ENCODE results near the gene GNAI2.
"Not testable (repeated sequence)": the region's sequence is repeated elsewhere in the genome, so short reads cannot be mapped to it uniquely, and the experiment has no call there.

Gene GNAI2

DNA sequence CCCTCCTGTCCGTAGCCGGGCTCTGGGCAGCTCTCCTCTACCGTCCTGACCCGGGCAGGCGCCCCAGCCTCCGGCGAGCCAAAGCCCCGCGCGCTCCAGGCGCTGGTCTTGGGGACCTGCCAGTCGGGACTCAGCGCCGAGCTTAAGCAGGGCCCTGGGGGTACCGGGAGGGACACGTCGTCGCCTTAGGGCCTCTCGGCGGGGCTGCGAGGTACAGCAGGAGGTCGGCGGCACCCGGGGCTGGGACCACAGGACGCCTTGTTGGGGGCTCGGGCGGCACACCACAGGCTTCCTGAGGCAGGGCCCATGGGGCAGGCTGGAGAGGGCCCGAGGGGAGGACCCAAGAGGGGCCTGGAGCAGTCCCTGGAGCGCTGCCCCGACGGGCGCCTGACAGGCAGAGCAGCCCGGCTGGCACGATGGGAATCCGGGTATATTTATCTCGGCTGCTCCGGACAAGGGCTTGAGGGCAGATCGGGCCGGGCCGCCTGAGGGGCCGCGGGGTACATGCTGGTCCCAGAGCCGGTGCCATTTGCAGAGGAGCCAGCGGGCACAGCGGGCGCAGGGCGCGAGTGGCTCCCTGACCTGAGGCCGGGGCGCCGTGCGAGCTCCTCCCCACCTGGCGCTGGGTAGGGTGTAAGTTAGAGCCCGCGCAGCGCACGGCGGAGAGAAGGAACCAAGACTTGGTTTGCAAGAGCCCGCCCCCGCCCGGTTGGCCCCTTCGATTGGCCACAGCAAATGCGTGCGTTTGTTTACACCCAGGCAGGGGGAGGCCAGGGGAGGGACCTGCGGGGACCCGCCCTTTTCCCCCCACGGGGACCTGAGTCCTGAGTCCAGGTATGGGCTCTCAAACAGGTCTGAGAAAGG is 30.4 kb upstream of the GNAI2 start:
- no peak for DNase-seq

DNA sequence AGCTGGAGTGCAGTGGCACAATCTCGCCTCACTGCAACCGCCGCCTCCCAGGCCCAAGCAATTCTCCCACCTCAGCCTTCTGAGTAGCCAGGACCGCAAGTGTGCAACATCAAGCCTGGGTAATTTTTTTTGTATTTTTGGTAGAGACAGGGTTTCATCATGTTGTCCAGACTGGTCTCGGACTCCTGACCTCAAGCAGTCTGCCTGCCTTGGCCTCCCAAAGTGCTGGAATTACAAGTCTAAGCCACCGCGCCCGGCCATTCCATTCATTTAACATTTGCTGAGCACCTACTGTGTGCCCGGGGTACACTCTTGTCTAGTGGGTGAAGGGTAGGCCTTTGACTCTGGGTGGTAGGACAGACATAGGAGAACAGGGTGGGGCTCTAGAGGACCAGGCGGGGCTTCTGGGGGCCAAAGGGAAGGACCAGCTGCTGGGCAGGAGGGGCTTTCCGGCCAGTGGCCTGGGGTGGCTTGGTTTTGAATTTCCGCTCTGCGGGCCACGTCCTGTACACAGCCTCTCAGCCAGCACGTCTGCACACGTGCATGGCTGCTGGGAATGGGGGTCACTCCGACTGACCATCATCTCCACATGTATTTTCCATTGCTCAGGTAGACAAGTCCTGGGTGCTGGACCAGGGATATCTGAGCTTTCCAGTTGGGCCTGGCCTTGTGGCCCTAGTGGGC is 28.5 kb upstream of the GNAI2 start:
- DNase-seq = no peak

DNA sequence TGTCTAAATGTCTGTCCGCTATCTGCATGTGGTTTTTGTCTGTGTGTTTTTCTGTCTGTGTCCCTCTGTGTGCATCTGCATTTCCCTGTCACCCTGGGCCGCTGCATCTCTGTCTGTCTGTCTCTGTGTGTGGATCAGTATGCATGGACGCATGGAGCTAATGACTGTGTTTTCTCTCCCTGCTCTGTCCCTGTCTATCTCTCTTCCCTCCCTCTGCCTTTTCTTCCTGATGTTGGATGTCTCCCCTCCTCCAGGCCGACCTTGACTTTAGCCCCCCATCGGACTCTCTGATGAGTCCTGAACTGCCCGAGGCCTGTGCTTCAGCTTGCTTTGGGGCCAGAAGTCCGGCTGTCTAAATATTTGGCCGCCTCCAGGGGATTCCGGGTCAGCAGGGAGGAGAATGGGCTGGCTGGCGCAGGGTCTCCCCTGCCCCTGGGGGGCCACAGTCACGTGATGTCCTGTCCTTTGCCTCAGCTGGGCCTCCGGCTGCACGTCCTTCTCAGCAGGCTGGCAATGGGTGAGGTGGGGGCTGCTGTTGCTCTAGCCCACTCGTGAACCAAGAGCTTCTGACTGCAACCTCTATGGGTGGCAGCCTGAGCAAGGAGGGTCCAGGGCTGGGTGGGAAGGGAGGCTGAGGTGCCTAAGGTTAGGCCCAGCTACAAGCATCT is 27.2 kb upstream of the GNAI2 start:
- DNase-seq = no peak

DNA sequence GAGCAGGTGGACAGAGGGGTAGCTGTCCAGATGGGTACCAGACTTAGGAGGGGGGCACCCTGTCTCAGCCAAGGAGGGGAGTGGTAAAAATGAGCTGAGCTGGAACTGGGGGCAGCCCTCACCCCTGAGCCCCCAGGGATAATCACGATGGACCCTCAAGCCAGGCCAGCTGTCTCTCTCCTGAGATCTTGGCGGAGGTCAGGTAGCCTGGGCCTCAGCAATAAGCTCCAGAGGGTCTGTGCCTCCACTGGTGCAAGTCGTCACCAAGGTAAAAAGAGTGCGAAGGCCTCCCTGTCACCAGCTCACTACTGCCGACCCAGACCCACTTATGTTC is 25.9 kb upstream of the GNAI2 start:
- no peak for DNase-seq

DNA sequence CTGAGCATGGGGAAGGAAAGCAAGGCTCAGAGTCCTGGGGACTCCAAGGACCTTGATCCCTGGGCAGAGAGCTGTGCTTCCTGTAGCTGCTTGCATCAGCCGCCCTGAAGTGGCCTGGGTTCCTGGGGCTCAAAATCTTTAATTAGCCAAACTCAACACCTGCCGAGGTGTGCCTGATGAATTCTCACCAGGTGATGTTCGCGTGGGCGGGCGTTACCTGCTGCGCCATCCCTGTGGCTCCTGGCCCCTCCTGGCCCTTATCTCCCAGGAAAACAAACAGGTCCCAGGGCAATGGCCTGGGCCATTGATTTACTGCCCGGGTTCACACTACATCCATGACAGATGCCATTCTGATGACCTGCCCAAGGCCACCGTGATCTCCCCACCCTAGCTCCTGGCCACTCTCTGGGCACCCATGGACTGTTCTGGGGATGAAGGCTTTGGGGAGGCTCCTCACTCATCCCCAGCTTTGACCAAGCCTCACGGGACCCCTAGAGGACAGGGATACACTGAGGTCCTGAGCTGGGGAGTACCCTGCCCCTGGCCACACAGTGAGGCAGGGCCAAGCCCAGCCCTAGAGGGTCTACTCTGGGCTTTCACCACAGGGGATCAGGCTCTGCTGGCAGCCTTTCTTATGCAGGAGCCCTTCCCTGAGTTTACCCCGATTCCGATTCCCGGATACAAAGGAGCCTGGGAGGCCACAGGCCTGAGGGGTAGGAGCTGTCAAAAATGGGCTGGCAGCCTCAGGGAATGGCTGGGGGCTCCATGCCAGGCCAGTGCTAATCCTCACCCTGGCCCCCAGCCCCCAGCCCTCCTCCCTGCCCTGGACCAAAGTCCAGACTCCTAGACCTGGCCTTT is 25.3 kb upstream of the GNAI2 start:
- no peak for DNase-seq

DNA sequence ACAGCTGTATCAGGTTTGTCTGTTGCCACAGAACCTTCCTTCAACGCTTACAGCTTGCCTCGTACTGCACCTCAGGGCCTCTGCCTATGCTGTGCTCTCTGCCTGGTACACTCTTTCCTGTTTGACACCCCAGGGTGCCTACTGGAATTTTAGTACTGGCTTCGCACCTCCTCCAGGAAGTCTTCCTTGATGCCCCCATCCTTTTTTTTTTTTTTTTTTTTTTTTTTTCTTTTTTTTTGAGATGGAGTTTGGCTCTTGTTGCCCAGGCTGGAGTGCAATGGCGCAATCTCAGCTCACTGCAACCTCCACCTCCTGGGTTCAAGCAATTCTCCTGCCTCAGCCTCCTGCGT is 24.7 kb upstream of the GNAI2 start:
- DNase-seq = not testable (repeated sequence)

DNA sequence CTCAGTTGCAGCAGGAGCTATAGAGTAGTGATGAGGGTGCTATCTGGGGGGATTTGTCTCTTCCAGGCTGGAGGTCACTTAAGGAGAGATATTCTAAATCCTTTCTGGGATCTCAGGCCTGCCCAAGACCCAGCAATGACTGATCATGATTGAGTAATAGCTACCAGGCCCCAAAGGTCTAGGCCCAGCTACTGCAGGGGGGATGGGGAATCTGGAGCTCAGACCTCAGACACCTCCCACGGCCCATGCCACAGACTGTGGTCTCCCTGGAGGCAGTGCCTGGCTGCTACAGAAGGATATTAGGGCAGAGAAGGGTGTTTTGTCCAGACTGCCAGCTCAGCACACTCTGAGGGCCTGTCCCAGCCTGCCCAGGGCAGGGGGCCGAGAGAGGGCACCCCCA is 24.1 kb upstream of the GNAI2 start:
- no peak for DNase-seq

DNA sequence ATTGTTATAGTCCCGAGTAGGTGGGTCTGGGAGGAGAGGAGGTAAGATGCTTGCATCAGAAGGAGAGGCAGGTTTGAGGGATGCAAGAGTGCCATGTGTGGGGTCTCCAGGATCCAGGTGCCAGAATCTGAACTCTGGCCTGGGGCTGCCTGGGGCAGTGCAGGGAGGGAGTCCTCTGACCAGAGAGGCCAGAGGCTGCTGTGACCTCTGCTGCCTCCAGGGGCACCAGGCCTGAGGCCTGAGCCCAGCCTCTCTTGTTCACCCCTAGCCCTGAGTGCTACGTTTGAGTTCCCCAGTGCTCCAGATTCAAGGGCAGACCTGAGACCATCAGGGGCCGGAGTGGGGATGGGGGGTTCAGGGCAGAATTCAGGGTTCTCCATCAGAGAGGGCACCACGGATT is 23.5 kb upstream of the GNAI2 start:
- no peak for DNase-seq

DNA sequence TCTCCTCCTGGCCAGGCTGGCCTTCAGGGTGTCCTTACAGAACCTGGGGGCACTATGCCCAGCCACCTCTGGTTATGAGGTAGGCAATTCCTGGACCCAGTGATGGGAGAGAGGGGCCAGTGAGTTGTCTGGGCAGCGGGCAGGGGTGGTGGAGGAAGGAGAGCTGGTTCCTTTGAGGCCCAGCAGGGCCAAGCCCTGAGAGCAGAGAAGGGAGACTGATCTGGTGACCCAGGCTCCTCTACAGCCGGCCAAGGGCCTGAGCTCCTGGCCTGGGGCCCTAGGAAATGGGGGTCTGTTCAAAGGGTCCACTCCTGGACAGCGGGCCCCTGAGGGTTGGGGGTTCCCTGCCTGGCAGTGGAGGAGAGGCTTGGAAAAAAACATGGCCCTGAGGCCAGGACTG is 23.0 kb upstream of the GNAI2 start:
- no peak for DNase-seq

DNA sequence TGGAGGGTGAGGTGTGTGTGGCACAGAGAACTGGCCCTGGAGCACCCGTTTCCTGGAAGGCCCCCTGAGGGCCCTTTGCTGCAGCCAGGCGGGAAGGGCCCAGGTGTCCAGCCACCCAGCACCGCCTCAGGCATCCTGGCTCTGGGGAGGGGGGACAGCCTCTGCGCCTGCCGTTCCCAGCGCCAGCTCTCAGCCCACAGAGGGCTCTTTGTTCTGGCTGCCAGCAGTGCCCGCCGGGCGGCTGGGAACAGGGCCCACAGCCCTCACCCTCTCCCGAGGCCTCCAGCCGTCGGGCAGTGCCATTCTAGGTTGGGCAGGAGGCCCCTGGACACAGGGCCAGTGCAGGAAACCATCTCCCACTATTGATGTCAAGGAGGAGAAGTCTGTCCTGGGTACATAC is 22.6 kb upstream of the GNAI2 start:
- no peak for DNase-seq

DNA sequence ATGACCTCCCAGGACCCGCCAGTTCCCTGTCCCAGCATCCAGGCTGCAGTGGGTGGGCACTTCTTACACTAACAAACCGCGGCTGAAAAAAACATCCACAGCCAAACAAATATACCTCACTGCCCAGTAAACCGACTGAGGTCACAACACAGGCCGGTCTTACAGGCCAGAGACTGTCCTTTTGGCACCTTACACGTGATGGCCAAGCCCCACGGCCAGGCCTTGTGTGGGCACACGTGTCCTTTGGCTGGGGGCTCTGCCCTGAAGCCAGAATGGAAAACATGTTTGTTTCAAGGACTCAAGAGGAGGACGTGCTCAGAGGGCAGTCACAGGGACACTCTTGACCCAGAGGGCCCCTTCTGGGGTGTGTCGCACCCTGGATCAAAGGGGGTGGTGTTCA is 21.2 kb upstream of the GNAI2 start:
- DNase-seq = no peak

DNA sequence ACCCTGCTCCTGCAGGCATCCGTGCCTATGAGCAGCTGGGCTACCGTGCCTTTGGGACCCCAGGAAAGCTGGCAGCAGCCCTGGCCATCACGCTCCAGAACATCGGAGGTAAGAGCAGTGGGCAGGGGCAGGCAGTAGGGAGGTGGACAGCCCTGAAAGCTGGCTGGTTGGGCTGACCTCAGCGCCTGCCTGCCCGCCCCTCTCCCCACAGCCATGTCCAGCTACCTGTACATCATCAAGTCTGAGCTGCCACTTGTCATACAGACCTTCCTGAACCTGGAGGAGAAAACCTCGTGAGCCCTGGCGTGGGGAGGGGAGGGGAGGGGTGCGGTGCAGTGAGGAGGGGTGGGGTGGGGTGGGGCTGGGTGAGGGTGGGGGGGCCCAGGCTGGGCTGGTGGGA is 20.5 kb upstream of the GNAI2 start:
- no peak for DNase-seq

DNA sequence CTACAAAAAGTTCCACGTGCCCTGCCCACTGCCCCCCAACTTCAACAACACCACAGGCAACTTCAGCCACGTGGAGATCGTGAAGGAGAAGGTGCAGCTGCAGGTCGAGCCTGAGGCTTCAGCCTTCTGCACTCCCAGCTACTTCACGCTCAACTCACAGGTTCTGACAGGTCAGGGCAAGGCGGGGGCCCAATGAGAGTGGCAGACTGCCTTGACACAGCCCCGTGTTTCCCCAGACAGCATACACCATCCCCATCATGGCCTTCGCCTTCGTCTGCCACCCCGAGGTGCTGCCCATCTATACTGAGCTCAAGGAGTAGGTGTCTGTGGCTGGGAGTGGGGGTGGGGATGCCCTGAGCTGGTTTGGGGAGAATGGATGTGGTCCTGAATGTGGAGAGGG is 18.3 kb upstream of the GNAI2 start:
- DNase-seq = no peak

DNA sequence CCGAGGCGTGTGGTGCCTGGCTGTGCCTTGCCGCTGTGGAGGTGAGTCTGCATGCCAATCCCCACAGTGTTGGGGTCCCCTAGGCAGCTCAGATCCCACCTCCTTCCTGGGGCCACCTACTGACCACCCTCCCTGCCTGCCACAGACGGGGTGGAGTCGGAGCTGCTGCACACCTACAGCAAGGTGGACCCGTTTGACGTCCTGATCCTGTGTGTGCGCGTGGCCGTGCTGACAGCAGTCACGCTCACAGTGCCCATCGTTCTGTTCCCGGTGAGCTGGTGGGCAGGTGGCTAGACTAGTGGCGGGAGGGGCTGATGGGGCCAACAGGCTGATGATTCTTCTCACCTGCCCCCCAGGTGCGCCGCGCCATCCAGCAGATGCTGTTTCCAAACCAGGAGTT is 17.6 kb upstream of the GNAI2 start:
- DNase-seq = no peak

DNA sequence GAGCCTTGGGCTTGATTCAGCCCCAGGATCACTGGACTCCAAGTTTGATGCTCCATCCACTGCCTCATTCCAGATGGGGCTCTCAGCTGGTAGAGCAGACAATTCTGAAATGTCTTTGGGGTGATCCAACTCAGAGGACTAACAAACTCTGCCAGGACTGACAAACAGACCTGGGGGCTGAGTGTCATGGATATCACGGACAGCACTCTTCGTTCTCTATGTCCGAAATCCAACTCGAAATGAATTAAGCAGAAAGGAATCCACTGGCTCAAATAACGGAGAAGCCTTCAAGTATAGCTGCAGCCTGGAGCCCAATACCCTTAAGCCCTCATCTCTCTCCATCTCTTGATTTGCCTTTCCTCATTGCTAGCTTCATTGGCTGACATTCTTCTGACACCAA is 16.7 kb upstream of the GNAI2 start:
- DNase-seq = no peak

DNA sequence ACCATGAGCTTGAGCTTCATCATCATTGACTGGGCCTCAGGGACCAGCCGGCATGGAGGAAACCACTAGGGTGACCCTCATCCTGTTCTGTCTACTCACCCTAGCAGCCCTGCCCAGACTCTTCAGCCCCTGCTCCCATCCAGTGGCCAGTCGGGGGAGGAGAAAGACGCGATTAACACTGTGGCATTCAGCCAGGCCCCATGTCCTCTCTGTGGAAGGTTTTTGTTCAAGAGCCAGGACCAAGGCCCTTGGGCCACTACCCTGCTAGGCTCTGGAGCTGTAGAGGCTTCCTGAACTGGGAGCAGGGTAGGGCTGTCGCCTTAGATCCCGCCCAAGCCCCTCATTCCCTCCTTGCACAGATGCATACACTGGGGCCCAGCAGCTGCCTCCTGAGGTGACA is 15.9 kb upstream of the GNAI2 start:
- no peak for DNase-seq

DNA sequence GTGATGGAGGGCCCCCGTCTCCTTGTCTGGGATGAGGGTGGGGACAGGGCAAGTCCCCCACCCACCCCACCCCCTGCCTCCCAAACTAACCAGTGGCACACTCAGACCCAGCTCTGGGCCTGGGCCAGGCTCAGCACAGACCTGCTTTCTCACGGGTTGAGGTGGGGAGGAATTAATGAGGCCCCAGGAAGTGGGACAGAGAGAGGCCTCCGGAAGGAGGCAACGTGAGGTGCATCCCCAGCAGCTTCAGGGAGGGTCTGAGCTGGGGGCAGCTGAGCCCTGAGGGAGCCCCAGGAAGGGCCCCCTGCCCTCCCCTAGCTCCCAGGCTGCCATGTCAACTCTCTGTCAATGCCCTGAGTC is 15.0 kb upstream of the GNAI2 start:
- DNase-seq = no peak

DNA sequence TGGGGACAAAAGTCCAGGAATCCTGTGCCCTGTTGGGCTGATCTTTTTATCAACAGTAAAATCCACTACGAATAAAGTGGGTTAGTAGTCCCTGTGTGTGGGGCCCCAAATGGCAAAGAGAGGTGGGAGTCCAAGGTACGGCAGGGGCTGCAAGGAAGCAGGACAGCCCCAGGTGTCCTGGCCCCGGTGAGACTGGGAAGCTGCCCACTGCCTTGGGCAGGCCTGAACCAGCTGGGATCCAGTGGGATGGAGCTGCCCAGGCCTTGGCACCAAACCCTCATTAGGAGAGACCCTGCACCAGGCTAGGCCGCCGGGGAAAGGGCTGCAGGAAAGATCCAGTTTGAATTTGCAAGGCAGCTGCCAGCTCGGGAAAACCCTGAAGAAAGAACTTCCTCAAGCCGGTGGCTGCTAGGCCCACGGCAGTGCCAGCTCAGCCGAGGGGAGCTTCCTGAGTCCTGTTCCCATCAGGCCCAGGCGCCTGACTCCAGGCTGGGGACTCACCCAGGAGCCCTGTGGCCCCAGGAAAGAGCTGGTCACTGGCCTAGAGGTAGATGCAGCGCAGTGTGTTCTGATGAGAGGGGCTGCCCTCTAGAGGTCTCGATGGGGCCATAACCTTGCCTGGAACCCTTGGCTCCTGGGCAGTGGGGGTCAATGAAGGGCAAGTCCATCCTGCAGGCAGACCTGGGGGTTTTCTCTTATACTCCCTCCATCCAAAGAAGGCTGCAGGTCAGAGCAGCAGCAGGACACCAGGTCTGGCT is 14.4 kb upstream of the GNAI2 start:
- DNase-seq = no peak

DNA sequence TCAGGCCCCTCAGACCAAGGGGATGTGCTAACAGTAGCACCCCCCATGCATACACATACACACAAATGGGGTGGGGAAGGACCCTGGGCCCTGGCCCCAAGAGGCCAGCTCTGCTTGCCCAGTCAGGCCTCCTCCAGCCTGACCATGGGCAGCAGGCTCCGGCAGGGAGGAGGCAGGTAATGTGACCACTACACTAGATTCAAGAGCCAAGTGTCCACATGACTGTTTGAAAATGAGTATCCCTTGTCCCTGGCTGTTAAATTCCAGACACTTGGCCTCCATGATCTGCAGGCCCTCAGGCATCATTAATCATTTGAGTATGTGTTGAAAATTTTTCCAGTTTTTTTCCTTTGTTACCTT is 13.9 kb upstream of the GNAI2 start:
- no peak for DNase-seq

DNA sequence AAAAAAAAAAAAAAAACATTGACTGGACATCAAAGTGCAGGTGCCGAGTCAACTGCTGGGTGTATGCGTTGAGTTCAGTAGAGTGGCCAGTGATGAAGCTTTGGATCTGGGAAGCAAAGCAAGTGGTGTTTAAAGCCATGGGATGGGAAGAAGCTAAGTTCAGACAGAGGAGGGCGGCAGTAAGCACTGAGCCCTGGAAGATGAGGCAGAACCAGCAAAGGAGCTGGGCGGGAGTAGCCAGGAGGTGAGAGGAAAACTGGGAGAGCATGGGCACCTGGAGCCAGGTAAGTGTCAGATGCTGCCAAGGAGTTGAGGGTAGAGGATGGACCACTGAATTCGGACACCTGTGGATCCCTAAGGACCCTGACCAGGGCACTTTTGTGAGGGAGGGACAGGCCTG is 11.4 kb upstream of the GNAI2 start:
- DNase-seq = no peak

DNA sequence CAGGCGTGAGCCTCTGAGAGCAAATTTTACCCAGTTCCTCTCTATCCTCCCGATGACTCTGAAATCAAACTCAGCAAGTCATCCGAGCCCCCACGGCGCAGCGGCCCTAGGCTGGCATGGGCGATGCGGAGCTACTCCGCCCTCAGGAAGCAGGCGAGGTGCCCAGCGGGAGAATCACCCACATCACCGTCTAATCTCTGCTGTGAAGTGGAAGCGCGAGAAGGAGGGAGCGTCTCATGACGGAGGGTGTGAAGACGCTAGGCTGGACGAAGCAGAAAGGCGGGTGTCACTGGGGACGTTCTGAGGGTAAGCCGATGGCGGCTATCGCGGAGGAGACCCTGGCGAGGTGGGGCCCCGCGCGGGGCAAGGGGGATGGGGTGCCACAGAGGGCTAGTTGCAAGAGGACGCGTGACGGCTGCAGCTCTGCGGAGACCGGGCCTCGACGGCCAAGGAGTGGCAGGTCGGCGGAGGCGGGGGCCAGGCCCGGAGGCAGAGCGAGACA is 9.1 kb upstream of the GNAI2 start:
- no peak for DNase-seq

DNA sequence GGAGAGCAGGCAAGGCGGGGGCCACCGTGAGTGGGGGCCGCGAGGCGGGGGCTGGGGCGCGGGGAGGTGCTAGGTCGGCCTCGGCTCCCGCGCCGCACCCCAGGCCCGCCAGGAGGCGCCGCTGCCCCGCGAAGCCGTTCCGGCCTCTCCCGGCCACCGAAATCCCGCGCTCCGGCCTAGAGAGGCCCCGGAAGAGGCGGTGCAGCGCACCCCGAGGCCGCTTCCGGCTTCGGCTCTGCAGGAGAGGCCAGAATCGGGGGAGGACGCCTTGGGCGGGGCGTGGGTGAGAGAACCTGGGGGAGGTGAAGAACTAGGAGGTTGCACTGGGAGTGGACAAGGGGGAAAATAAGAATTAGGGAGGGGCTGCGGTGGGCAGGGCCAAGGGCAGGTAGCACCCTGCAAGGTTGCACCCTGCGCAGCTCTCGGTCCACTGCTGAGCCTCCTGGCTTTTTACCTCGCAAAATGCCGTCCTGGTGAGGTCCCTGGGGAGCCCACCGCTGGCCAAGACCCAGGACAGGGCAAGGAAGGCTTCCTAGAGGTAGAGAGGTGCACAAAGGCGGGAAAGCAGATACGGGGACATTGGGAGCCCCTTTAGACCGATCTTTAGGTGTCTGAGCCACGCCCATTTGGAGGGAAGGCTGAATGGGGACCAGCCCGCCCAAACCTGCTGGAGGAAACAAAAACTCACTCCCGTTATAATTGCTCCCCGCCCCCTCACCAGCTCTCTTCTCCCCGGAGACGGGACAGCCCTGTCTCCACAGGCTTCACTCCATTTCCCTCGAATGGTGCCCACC is 8.4 kb upstream of the GNAI2 start:
- DNase-seq = peak; percentile 41

Measured in NCI-H2029 treated with DMSO at 0.1 percent for 48 hours (cell line).